ENCODE measurements around the gene KCNJ15. TPM values are rescaled to one million over a fixed set of nuclear protein-coding genes. Genes with fewer than 3 reads are reported as not detected.

KCNJ15 gene
- total and polyA plus RNA-seq, 8 donors, result 54.1 to 103 (median 80.7) TPM

DNA sequence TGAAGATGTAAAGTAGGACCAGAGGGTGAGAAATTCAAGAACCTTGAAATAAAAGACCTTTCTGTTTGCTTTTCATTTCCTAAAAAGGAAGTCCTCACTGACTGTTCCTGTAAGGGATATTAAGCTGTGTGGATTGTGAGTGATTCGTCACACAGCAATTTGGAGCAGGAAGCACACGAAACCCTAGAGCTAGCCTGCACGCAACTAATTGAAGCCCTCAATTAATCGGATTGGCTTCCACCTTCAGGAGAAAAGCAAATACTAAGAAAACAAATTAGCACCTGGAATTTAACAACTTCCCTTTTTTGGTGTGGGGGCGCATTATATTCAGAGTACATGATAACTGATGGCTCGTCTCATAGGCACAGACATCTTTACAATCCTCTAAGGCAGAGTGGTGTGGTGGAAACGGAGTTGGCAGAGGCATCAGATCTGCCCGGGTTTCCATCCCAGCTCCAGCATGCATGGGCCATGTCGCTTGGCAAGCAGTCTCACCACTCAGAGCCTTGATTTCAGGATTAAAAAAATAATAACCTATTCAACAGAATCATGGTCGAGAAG, 95.2 kb downstream of the KCNJ15 start:
- H3K27ac ChIP-seq, result peak overlapping the region; percentile 59 to 86
- H3K4me3 ChIP-seq, result no peak overlapping the region

DNA sequence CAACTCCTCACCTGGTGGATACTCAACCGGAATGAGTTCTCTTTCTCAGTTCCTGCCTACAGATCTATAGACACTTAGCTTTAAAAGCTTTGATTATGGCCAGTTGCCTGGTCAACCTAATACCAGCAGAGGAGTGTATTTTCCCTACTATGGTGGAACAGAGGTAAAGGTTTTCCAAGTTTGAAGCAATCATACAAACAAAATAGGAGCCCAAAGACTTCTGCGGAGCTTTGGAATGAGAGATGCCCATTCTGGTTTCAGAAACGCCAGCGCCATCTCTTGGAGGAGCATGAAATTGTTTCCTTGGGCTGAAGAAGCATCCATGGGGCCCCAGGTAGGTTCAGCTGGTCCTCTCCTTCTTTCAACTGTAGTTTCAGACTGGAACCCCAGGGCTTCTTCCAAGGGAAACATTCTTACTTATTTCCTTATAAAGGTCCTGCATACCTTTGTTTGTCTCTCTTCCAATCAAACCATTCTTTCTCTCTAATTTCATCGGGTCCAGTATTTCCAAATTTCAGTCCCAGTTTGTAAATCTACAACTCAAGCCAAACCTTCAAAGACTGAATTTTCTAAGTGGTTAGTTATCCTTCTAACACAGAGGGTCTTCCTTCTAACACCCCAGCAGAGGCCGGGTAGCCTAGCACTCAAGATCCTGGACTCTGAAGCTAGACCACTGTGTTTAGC, 95.9 kb downstream of the KCNJ15 start:
- ATAC-seq, result peak; percentile 76
- H3K9me3 ChIP-seq, result no peaks in the 10 kb centered on the region
- no peaks in the 10 kb centered on the region for H3K27me3 ChIP-seq
- peaks cover 20 to 44% of the 10 kb centered on the region in 2 donors for H3K4me1 ChIP-seq
- TF ChIP-seq, protein P1, sequence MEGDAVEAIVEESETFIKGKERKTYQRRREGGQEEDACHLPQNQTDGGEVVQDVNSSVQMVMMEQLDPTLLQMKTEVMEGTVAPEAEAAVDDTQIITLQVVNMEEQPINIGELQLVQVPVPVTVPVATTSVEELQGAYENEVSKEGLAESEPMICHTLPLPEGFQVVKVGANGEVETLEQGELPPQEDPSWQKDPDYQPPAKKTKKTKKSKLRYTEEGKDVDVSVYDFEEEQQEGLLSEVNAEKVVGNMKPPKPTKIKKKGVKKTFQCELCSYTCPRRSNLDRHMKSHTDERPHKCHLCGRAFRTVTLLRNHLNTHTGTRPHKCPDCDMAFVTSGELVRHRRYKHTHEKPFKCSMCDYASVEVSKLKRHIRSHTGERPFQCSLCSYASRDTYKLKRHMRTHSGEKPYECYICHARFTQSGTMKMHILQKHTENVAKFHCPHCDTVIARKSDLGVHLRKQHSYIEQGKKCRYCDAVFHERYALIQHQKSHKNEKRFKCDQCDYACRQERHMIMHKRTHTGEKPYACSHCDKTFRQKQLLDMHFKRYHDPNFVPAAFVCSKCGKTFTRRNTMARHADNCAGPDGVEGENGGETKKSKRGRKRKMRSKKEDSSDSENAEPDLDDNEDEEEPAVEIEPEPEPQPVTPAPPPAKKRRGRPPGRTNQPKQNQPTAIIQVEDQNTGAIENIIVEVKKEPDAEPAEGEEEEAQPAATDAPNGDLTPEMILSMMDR (IDR thresholded peaks at IDR 0.05), result peak; percentile 77
- H3K36me3 ChIP-seq, result no peaks in the 10 kb centered on the region
- H3K27ac ChIP-seq, result peak overlapping the region; percentile 59 to 86
- H3K4me3 ChIP-seq, result peak overlapping the region in 1 of 2 donors; percentile 1
- peak in 3 of 4 donors; percentile 48 to 70 (median 70) for DNase-seq
- intact Hi-C loops (cut with DNase I), result loop anchor here in 1 of 2 donors (5.0 kb wide), 1 partner anchor 130 kb away; no protein-coding TSS in a partner anchor

More for the DNA sequence above, 95.2 kb downstream of the KCNJ15 start:
- ATAC-seq (peak; percentile 69), DNase-seq (no peak)
- intact Hi-C loops (cut with DNase I), result loop anchor here in 1 of 2 donors (5.0 kb wide), 1 partner anchor 130 kb away; no protein-coding TSS in a partner anchor
- no peaks in the 10 kb centered on the region for H3K36me3 ChIP-seq
- no peaks in the 10 kb centered on the region for H3K27me3 ChIP-seq
- H3K9me3 ChIP-seq, result no peaks in the 10 kb centered on the region
- peaks cover 20 to 44% of the 10 kb centered on the region in 2 donors for H3K4me1 ChIP-seq
- TF ChIP-seq, protein P1 (IDR thresholded peaks at IDR 0.05), result no peak

DNA sequence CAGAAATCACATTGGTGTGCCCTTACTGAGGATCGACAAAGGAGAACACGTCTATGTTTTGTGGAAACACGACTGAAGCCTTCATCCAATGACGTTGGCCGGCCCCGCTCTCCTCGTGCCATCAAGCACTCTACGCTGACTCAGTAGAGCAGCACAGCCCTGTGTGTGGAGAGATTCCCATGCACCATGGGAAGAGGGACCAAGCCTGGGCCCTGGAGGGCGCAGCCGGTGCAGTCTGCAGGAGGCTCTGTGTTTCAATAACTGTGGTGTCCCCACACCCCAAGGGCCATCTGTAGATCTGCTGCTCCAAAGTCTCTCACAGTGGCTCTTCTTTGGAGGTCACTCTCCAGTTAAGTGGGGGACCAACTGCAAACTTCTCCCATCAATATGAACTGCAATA, 97.4 kb downstream of the KCNJ15 start:
- Histone ChIP-seq H3K27ac (no peak overlapping the region), H3K4me3 (no peak overlapping the region), H3K27me3 (no peaks in the 10 kb centered on the region), H3K4me1 (peaks cover 20 to 44% of the 10 kb centered on the region in 2 donors), H3K36me3 (no peaks in the 10 kb centered on the region), H3K9me3 (no peaks in the 10 kb centered on the region)
- DNase-seq, result no peak
- TF ChIP-seq, protein P1 (IDR thresholded peaks at IDR 0.05), result no peak
- intact Hi-C loops (cut with DNase I), result loop anchor here in 1 of 2 donors (5.0 kb wide), 1 partner anchor 132 kb away; no protein-coding TSS in a partner anchor
- ATAC-seq, result no peak

DNA sequence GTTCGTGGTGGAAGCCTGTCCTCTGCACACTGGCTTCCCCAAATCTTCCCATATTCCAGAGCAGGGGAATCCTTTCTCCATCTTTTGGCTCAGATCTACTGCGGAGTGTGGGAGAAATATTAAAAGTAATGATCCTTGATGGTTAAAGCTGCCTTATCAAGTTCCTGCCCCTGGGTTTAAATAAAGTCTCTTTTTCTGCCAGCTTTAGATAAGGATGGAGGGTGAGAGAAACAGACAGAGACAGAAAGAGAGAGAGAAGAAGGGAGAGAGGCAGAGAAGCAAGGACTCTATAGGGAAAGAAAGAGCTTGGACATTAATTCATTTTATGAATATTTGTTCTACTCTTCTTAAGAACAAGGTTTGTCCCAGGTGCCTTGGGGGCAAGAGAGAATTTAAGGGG, 98.0 kb downstream of the KCNJ15 start:
- Histone ChIP-seq H3K27me3 (no peaks in the 10 kb centered on the region), H3K36me3 (no peaks in the 10 kb centered on the region), H3K27ac (no peak overlapping the region), H3K4me3 (no peak overlapping the region), H3K9me3 (no peaks in the 10 kb centered on the region), H3K4me1 (peaks cover 20 to 43% of the 10 kb centered on the region in 2 donors)
- ATAC-seq, result no peak
- DNase-seq, result no peak
- TF ChIP-seq, protein P1 (IDR thresholded peaks at IDR 0.05), result no peak
- intact Hi-C loops (cut with DNase I), result loop anchor here in 1 of 2 donors (5.0 kb wide), 2 partner anchors 132 to 187 kb away; no protein-coding TSS in a partner anchor

DNA sequence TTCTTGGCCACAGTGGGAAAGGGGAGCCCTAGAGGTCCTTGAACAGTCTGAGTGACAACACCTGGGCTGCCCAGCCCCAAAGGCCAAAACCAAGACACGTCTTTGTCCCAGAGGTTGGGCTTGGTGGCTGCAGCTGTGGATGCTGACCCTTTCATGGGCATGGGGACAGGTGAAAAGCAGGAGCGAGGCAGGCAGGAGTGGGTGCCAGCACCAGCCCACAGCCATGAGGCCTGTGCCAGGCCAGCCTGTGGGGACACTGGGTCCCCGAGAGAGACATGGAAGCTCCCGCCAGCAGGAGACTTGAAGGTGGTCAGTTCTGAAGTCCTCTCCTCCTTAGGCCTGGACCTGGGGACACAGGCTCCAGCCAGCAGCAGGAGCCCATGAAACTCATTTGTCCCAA, 98.6 kb downstream of the KCNJ15 start:
- ATAC-seq (no peak), DNase-seq (no peak)
- H3K27ac ChIP-seq, result no peak overlapping the region
- H3K4me1 ChIP-seq, result peaks cover 20 to 39% of the 10 kb centered on the region in 2 donors
- intact Hi-C loops (cut with DNase I), result loop anchor here in 1 of 2 donors (5.0 kb wide), 1 partner anchor 188 kb away; no protein-coding TSS in a partner anchor
- TF ChIP-seq, protein P1 (IDR thresholded peaks at IDR 0.05), result no peak
- H3K36me3 ChIP-seq, result no peaks in the 10 kb centered on the region
- H3K9me3 ChIP-seq, result no peaks in the 10 kb centered on the region
- no peak overlapping the region for H3K4me3 ChIP-seq
- no peaks in the 10 kb centered on the region for H3K27me3 ChIP-seq

All from left lung (tissue), 10 donors.